ENCODE measurements around the gene DEFB124. TPM values are rescaled to one million over a fixed set of nuclear protein-coding genes. Genes with fewer than 3 reads are reported as not detected.

Gene DEFB124
- total RNA-seq, 1 experiment from 2014 or later, result not detected

DNA sequence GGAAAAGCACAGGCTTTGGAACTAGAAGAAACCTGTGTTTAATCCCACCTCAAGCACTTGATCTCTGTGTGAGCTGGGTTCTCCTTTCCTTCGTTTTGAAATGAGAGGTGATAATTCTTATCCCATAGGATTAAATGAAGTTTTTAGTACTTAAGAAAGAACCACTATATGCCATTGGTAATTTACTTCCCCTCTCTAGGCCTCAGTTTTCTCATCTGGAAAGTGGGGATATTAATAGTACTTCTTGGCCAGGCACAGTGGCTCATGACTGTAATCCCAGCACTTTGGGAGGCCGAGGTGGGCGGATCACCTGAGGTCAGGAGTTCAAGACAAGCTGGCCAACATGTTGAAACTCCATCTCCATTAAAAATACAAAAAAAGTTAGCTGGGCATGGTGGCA lies 14.2 kb upstream of the DEFB124 start:
- Histone ChIP-seq H3K4me2 (ENCODE audit: low read length) (no peak overlapping the region), H3K9ac (ENCODE audit: low read length) (no peak overlapping the region), H3K9me2 (replicated peaks; ENCODE audit: low read length) (no peaks in the 10 kb centered on the region), H3K36me3 (ENCODE audit: low read depth, low read length) (no peaks in the 10 kb centered on the region), H3F3A (ENCODE audit: low read length, unreplicated experiment) (no peaks in the 10 kb centered on the region), H3K27ac (ENCODE audit: low read length) (no peak overlapping the region), H3K4me3 (ENCODE audit: low read length) (no peak overlapping the region), H3K4me1 (ENCODE audit: insufficient read depth, low read length) (no peaks in the 10 kb centered on the region), H4K20me1 (ENCODE audit: low read length) (no peaks in the 10 kb centered on the region), H3K27me3 (ENCODE audit: low read length) (peaks cover 67% of the 10 kb centered on the region), H2AFZ (ENCODE audit: low read length) (no peak overlapping the region), H3K79me2 (ENCODE audit: low read length) (no peaks in the 10 kb centered on the region), H3K9me3 (ENCODE audit: low read length) (no peaks in the 10 kb centered on the region)
- no TSS peak for BruUV-seq (replicated peaks)
- POLR2A ChIA-PET (ENCODE audit: unreplicated experiment), result no interaction called here
- CTCF ChIA-PET, result no interaction called here
- DNase-seq (no peak), ATAC-seq (no peak)
- TF ChIP-seq EZH2 (IDR thresholded peaks at IDR 0.05; ENCODE audit: low read length, unreplicated experiment), result no peak
- intact Hi-C loops (cut with micrococcal nuclease), result no loop called here

DNA sequence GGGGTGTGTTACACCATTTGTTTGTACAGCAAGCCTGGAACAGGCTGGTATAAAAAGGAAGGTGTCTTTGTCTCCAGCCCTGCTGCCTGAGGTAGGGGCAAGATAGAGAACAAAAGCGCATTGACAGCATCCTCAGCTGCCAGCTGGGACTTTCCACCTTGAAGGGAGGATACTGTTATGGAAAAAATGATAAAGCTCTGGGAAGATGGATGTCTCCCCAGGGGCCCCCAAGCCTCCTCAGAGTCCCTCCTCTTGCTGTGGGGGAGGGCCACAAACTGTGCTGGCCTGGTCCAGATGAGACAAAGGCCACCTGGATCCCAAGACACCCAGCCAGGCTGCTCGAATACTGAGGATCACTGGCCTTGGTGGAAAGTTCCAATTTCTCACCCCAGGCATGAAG lies 13.2 kb upstream of the DEFB124 start:
- intact Hi-C loops (cut with micrococcal nuclease), result no loop called here
- no peak overlapping the region for H3K4me3 ChIP-seq (ENCODE audit: low read length)
- H3K27me3 ChIP-seq (ENCODE audit: low read length), result peaks cover 67% of the 10 kb centered on the region
- no peak for DNase-seq
- H3K4me1 ChIP-seq (ENCODE audit: insufficient read depth, low read length), result no peaks in the 10 kb centered on the region
- no peaks in the 10 kb centered on the region for H3F3A ChIP-seq (ENCODE audit: low read length, unreplicated experiment)
- no TSS peak for BruUV-seq (replicated peaks)
- no peaks in the 10 kb centered on the region for H4K20me1 ChIP-seq (ENCODE audit: low read length)
- no peak overlapping the region for H3K4me2 ChIP-seq (ENCODE audit: low read length)
- H2AFZ ChIP-seq (ENCODE audit: low read length), result no peak overlapping the region
- no peaks in the 10 kb centered on the region for H3K9me2 ChIP-seq (replicated peaks; ENCODE audit: low read length)
- H3K9me3 ChIP-seq (ENCODE audit: low read length), result no peaks in the 10 kb centered on the region
- POLR2A ChIA-PET (ENCODE audit: unreplicated experiment), result no interaction called here
- H3K27ac ChIP-seq (ENCODE audit: low read length), result no peak overlapping the region
- TF ChIP-seq EZH2phosphoT487 (IDR thresholded peaks at IDR 0.05; ENCODE audit: borderline replicate concordance, low read length), result no peak
- TF ChIP-seq, protein P1, sequence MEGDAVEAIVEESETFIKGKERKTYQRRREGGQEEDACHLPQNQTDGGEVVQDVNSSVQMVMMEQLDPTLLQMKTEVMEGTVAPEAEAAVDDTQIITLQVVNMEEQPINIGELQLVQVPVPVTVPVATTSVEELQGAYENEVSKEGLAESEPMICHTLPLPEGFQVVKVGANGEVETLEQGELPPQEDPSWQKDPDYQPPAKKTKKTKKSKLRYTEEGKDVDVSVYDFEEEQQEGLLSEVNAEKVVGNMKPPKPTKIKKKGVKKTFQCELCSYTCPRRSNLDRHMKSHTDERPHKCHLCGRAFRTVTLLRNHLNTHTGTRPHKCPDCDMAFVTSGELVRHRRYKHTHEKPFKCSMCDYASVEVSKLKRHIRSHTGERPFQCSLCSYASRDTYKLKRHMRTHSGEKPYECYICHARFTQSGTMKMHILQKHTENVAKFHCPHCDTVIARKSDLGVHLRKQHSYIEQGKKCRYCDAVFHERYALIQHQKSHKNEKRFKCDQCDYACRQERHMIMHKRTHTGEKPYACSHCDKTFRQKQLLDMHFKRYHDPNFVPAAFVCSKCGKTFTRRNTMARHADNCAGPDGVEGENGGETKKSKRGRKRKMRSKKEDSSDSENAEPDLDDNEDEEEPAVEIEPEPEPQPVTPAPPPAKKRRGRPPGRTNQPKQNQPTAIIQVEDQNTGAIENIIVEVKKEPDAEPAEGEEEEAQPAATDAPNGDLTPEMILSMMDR (conservative IDR thresholded peaks at IDR 0.05; ENCODE audit: low read depth, low read length), result no peak
- no peak for TF ChIP-seq EZH2 (IDR thresholded peaks at IDR 0.05; ENCODE audit: low read length, unreplicated experiment)
- no peaks in the 10 kb centered on the region for H3K79me2 ChIP-seq (ENCODE audit: low read length)
- CTCF ChIA-PET, result no interaction called here
- ATAC-seq, result no peak
- no peaks in the 10 kb centered on the region for H3K36me3 ChIP-seq (ENCODE audit: low read depth, low read length)
- H3K9ac ChIP-seq (ENCODE audit: low read length), result no peak overlapping the region

DNA sequence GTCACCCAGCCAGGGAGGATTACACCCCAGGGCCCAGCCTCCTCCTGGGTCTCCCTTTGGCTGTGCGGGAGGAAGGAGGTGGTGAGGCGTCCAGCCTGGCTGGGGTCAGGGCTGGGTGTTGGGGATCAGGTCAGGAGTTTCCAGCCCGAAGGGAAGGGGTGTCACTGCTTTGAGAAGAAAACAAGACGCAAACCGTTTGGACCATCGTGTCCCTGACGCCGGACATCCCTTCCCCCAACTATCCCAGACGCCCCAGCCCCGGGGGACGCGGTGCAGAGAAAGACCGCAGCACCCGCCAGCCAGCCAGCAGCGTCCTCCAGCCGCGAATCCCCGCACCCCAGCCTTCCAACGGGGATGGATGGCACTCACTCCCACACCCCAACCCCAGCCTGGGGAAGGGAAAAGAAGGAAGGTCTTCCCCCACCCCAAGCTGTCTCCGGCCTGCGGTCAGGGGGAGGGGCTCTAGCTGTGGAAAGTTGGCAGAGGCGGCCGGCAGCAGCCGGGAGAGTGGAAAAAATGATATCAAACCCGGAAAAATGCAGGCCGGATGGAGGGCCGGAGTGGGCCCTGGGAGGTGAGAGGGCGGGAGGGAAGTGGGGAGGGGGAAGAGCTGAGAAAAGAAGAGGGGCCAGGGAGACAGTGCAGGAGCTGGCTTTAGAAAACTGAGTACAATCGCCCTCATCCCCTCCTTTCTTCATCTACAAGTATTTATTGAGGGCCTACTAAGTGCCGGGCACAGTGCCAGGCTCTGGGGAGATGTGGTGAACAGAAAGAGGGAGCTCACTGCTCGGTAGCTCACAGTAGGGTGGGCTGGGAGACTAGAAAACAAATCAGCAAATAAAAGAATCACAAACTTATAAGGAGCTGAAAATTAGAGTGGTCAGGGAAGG lies 10.8 kb upstream of the DEFB124 start:
- ATAC-seq, result no peak
- H3K27ac ChIP-seq (ENCODE audit: low read length), result no peak overlapping the region
- TF ChIP-seq, protein P1 (conservative IDR thresholded peaks at IDR 0.05; ENCODE audit: low read depth, low read length), result no peak
- TF ChIP-seq EZH2 (IDR thresholded peaks at IDR 0.05; ENCODE audit: low read length, unreplicated experiment) (no peak), EZH2phosphoT487 (IDR thresholded peaks at IDR 0.05; ENCODE audit: borderline replicate concordance, low read length) (no peak)
- ChIA-PET CTCF (interaction anchor here (0.5 kb wide), 1 partner anchor 29 kb away, joined by 12 read pairs; the partner anchor contains the start of gene HM13), POLR2A (ENCODE audit: unreplicated experiment) (no interaction called here)
- no peaks in the 10 kb centered on the region for H3K36me3 ChIP-seq (ENCODE audit: low read depth, low read length)
- H3K4me1 ChIP-seq (ENCODE audit: insufficient read depth, low read length), result no peaks in the 10 kb centered on the region
- no peak overlapping the region for H3K9ac ChIP-seq (ENCODE audit: low read length)
- no peak overlapping the region for H2AFZ ChIP-seq (ENCODE audit: low read length)
- intact Hi-C loops (cut with micrococcal nuclease), result no loop called here
- no peak overlapping the region for H3K4me3 ChIP-seq (ENCODE audit: low read length)
- no peak for DNase-seq
- H3K9me3 ChIP-seq (ENCODE audit: low read length), result no peaks in the 10 kb centered on the region
- H3F3A ChIP-seq (ENCODE audit: low read length, unreplicated experiment), result no peaks in the 10 kb centered on the region
- no TSS peak for BruUV-seq (replicated peaks)
- H4K20me1 ChIP-seq (ENCODE audit: low read length), result no peaks in the 10 kb centered on the region
- H3K27me3 ChIP-seq (ENCODE audit: low read length), result peaks cover 60% of the 10 kb centered on the region
- no peaks in the 10 kb centered on the region for H3K79me2 ChIP-seq (ENCODE audit: low read length)
- no peaks in the 10 kb centered on the region for H3K9me2 ChIP-seq (replicated peaks; ENCODE audit: low read length)
- H3K4me2 ChIP-seq (ENCODE audit: low read length), result no peak overlapping the region

All from PC-3 (cell line).